A549 (cell line): ENCODE data around the gene BPIFA3.

Experiments used
- BHLHE40 ChIP-seq: IDR thresholded peaks from 2 replicates; pipeline ENCODE4 v1.6.1; 2012; ENCODE audit warnings: low read depth, low read length, inconsistent platforms
- CBX2 ChIP-seq: fragments of 200-600 bp; sonication (generic); IDR thresholded peaks from 2 replicates; pipeline ENCODE4 v1.6.1; 2016; ENCODE audit warnings: low read depth, mild to moderate bottlenecking, borderline replicate concordance
- CHD2 ChIP-seq: fragments of 150-350 bp; IDR thresholded peaks from 2 replicates; pipeline ENCODE4 v1.6.1; 2014; ENCODE audit warnings: low read length; ENCODE audit not compliant: partially characterized antibody
- CTCF ChIP-seq: fragments of >200 bp; sonication (Bioruptor Twin); formaldehyde crosslinking; IDR thresholded peaks from 3 replicates; pipeline ENCODE4 v1.5.1; 2016
- HDAC2 ChIP-seq: fragments of 200-600 bp; sonication (generic); IDR thresholded peaks from 2 replicates; pipeline ENCODE4 v1.6.1; 2016
- HMGXB4 ChIP-seq: fragments of 250-450 bp; sonication (Bioruptor Pico); IDR thresholded peaks from 2 replicates; pipeline ENCODE4 v1.5.0; 2021; ENCODE audit warnings: mild to moderate bottlenecking, moderate library complexity, borderline replicate concordance
- MAFK ChIP-seq: fragments of 450-650 bp; IDR thresholded peaks from 2 replicates; pipeline ENCODE4 v1.6.1; 2014; ENCODE audit not compliant: partially characterized antibody
- NR3C1 ChIP-seq: fragments of >200 bp; sonication (Bioruptor Twin); formaldehyde crosslinking; IDR thresholded peaks from 3 replicates; pipeline ENCODE4 v1.6.1; 2017
- PBX3 ChIP-seq: IDR thresholded peaks from 2 replicates; pipeline ENCODE4 v1.6.1; 2012
- POLR2A ChIP-seq: IDR thresholded peaks from 2 replicates; pipeline ENCODE4 v1.6.1; 2012; ENCODE audit warnings: mild to moderate bottlenecking, low read length
- POLR2AphosphoS2 ChIP-seq: conservative IDR thresholded peaks from 2 replicates; pipeline ENCODE4 v1.6.1; 2012; ENCODE audit warnings: low read length, improper control_type of control experiment, inconsistent platforms
- RAD21 ChIP-seq, 2 experiments: fragments of >200 bp in 1 of 2; sonication (Bioruptor Twin) in 1 of 2; formaldehyde crosslinking in 1 of 2; IDR thresholded peaks in 1 of 2; conservative IDR thresholded peaks in 1 of 2; 2 replicates in 1 of 2; 3 replicates in 1 of 2; pipeline ENCODE4 v1.6.1; 2012 to 2018; ENCODE audit warnings: inconsistent platforms in 1 of 2
- RCOR1 ChIP-seq: fragments of 150-350 bp; IDR thresholded peaks from 2 replicates; pipeline ENCODE4 v1.6.1; 2014; ENCODE audit warnings: antibody characterized with exemption, low read length, low read depth
- TFCP2L1 ChIP-seq: fragments of 250-450 bp; sonication (Bioruptor Pico); IDR thresholded peaks from 2 replicates; pipeline ENCODE4 v1.5.0; 2021; ENCODE audit warnings: mild to moderate bottlenecking

GRCh38 chr20:33267701-33268100, 50.5 kb downstream of the BPIFA3 start:
- TF ChIP-seq CTCF (no peak), HMGXB4 (CRISPR knock-in tag) (no peak), CHD2 (no peak), CBX2 (no peak), RAD21 (conservative IDR thresholded peaks at IDR 0.05 in 1 of 2, IDR thresholded peaks at IDR 0.05 in 1 of 2) (no peak), RCOR1 (no peak), MAFK (no peak), HDAC2 (no peak), BHLHE40 (no peak), POLR2A (no peak), POLR2AphosphoS2 (no peak), TFCP2L1 (CRISPR knock-in tag) (no peak), NR3C1 (no peak), PBX3 (no peak)
